H1 (cell line): ENCODE measurements around the gene ADGB. TPM values are rescaled to one million over a fixed set of nuclear protein-coding genes. Genes with fewer than 3 reads are reported as not detected.
A peak's percentile ranks its signal among the peaks of the same experiment; 100 is the strongest.

Experiments
- CTCF ChIA-PET: fragments of 300-600 bp; sonication (Branson Sonifier 250); formaldehyde crosslinking; loops from one replicate; lab custom pipeline; 2021; ENCODE audit not compliant: partially characterized antibody; lab: Charles Lee
- POLR2A ChIA-PET: fragments of 300-600 bp; sonication (Branson Sonifier 250); formaldehyde crosslinking; loops from one replicate; lab custom pipeline; 2021; ENCODE audit warnings: inconsistent platforms; ENCODE audit not compliant: partially characterized antibody; lab: Charles Lee
- DNase-seq, 2 experiments: peaks; one replicate each; pipeline versions ENCODE4 v3.0.0 to v3.0.0-alpha.2; 2010 to 2022; ENCODE audit warnings: low spot score in 2 of 2, low read depth in 1 of 2, mixed read lengths in 1 of 2
- FAIRE-seq: peaks from 2 replicates; lab custom pipeline; 2011; peaks lifted over from hg19 to GRCh38; lab: Jason Lieb, UNC
- H2AFZ ChIP-seq: 2 replicates; pipeline ENCODE4 v1.8.1; 2012; ENCODE audit warnings: low read length, inconsistent platforms
- H2AK5ac ChIP-seq: 2 replicates; pipeline ENCODE4 v1.6.1; 2013; ENCODE audit warnings: low read depth, low read length
- H2BK120ac ChIP-seq: replicated peaks from 2 replicates; pipeline ENCODE3; 2013; ENCODE audit warnings: low read depth, low read length, inconsistent platforms
- H2BK12ac ChIP-seq: 2 replicates; pipeline ENCODE4 v1.6.1; 2013; ENCODE audit warnings: low read depth, low read length
- H2BK15ac ChIP-seq: 2 replicates; pipeline ENCODE4 v1.6.1; 2013; ENCODE audit warnings: low read length
- H2BK20ac ChIP-seq: 2 replicates; pipeline ENCODE4 v1.6.1; 2013; ENCODE audit warnings: low read length
- H2BK5ac ChIP-seq: 2 replicates; pipeline ENCODE4 v1.6.1; 2013; ENCODE audit warnings: low read depth, low read length
- H3K14ac ChIP-seq: 2 replicates; pipeline ENCODE4 v1.6.1; 2013; ENCODE audit warnings: inconsistent platforms; ENCODE audit not compliant: insufficient read length
- H3K18ac ChIP-seq: 2 replicates; pipeline ENCODE4 v1.6.1; 2013; ENCODE audit warnings: low read length; ENCODE audit errors: extremely low read depth
- H3K23ac ChIP-seq: 2 replicates; pipeline ENCODE4 v1.6.1; 2013; ENCODE audit warnings: inconsistent platforms; ENCODE audit not compliant: insufficient read length
- H3K23me2 ChIP-seq: 2 replicates; pipeline ENCODE4 v1.6.1; 2013; ENCODE audit warnings: low read depth, low read length
- H3K27ac ChIP-seq: 2 replicates; pipeline ENCODE4 v1.6.1; 2011; ENCODE audit warnings: low read depth, low read length, inconsistent platforms
- H3K27me3 ChIP-seq, 4 experiments: replicated peaks in 1 of 4; 1 replicate in 1 of 4; 2 replicates in 3 of 4; pipeline versions ENCODE4 v1.6.1 to v1.8.1; 2011 to 2013; ENCODE audit warnings: low read length in 3 of 4, mild to moderate bottlenecking in 3 of 4, inconsistent platforms in 2 of 4, mixed read lengths in 2 of 4, moderate library complexity in 1 of 4; ENCODE audit not compliant: control insufficient read depth in 3 of 4, insufficient read depth in 3 of 4; ENCODE audit errors: extremely low read depth in 1 of 4
- H3K36me3 ChIP-seq, 4 experiments: 2 replicates each; pipeline versions ENCODE4 v1.6.1 to v1.8.1; 2011 to 2013; ENCODE audit warnings: mild to moderate bottlenecking in 4 of 4, low read length in 3 of 4, moderate library complexity in 2 of 4, control low read depth in 1 of 4, inconsistent platforms in 1 of 4; ENCODE audit not compliant: insufficient read depth in 4 of 4, control insufficient read depth in 2 of 4
- H3K4ac ChIP-seq: replicated peaks from 2 replicates; pipeline ENCODE3; 2013; ENCODE audit warnings: low read length, low read depth, mixed read lengths, inconsistent platforms; ENCODE audit not compliant: insufficient read length
- H3K4me1 ChIP-seq, 4 experiments: replicated peaks in 1 of 4; 1 replicate in 1 of 4; 2 replicates in 3 of 4; pipeline versions ENCODE4 v1.6.1 to v1.8.1; 2011 to 2013; ENCODE audit warnings: low read length in 3 of 4, inconsistent platforms in 2 of 4, mixed read lengths in 1 of 4; ENCODE audit not compliant: insufficient read depth in 4 of 4, control insufficient read depth in 3 of 4
- H3K4me2 ChIP-seq, 2 experiments: 2 replicates each; pipeline versions ENCODE4 v1.6.1 to v1.8.1; 2011 to 2013; ENCODE audit warnings: low read depth in 2 of 2, low read length in 2 of 2, control low read depth in 1 of 2, inconsistent platforms in 1 of 2, mild to moderate bottlenecking in 1 of 2; ENCODE audit not compliant: insufficient read depth in 1 of 2
- H3K4me3 ChIP-seq, 4 experiments: fragments of 200-600, 300-600 bp in 1 of 4; sonication (generic), shearing (Covaris generic), sonication (Bioruptor Twin) in 1 of 4; 2 replicates each; pipeline versions ENCODE4 v1.5.1 to v1.8.1; 2011 to 2016; ENCODE audit warnings: low read length in 4 of 4, low read depth in 3 of 4, control low read depth in 2 of 4, inconsistent platforms in 2 of 4, mild to moderate bottlenecking in 2 of 4, mixed read lengths in 1 of 4, moderate library complexity in 1 of 4; ENCODE audit not compliant: insufficient read depth in 2 of 4; ENCODE audit errors: extremely low read depth in 1 of 4
- H3K56ac ChIP-seq: replicated peaks from 2 replicates; pipeline ENCODE3; 2013; ENCODE audit warnings: low read depth, mild to moderate bottlenecking, mixed read lengths, low read length, inconsistent platforms; ENCODE audit not compliant: insufficient read length
- H3K79me1 ChIP-seq: 2 replicates; pipeline ENCODE4 v1.6.1; 2013; ENCODE audit warnings: low read depth, low read length, control low read depth
- H3K79me2 ChIP-seq, 2 experiments: 2 replicates each; pipeline versions ENCODE4 v1.6.1 to v1.8.1; 2012 to 2013; ENCODE audit warnings: low read length in 2 of 2, mild to moderate bottlenecking in 2 of 2, inconsistent platforms in 1 of 2; ENCODE audit not compliant: insufficient read depth in 2 of 2, control insufficient read depth in 1 of 2
- H3K9ac ChIP-seq, 4 experiments: replicated peaks in 1 of 4; 1 replicate in 1 of 4; 2 replicates in 3 of 4; pipeline versions ENCODE4 v1.6.1 to v1.8.1; 2011 to 2013; ENCODE audit warnings: low read depth in 3 of 4, low read length in 3 of 4, control low read depth in 2 of 4, mild to moderate bottlenecking in 2 of 4, moderate library complexity in 2 of 4, inconsistent platforms in 1 of 4; ENCODE audit errors: extremely low read depth in 1 of 4
- H3K9me3 ChIP-seq, 2 experiments: 2 replicates each; pipeline versions ENCODE4 v1.6.1 to v1.8.1; 2012 to 2013; ENCODE audit warnings: mild to moderate bottlenecking in 2 of 2, moderate library complexity in 2 of 2, control low read depth in 1 of 2, inconsistent platforms in 1 of 2, low read depth in 1 of 2, low read length in 1 of 2, mixed read lengths in 1 of 2; ENCODE audit not compliant: insufficient read depth in 2 of 2
- H4K20me1 ChIP-seq, 2 experiments: replicated peaks in 1 of 2; 2 replicates each; pipeline versions ENCODE3 to v1.8.1; 2011 to 2013; ENCODE audit warnings: inconsistent platforms in 2 of 2, low read length in 2 of 2, mild to moderate bottlenecking in 1 of 2; ENCODE audit not compliant: insufficient read depth in 2 of 2, control insufficient read depth in 1 of 2
- H4K5ac ChIP-seq: 2 replicates; pipeline ENCODE4 v1.6.1; 2013; ENCODE audit warnings: low read length, low read depth, mixed read lengths, inconsistent platforms; ENCODE audit not compliant: insufficient read length
- H4K8ac ChIP-seq: 2 replicates; pipeline ENCODE4 v1.8.0; 2013; ENCODE audit warnings: mild to moderate bottlenecking, moderate library complexity, low read length, inconsistent platforms; ENCODE audit not compliant: insufficient read depth; ENCODE audit errors: extremely low read depth
- H4K91ac ChIP-seq: replicated peaks from 2 replicates; pipeline ENCODE3; 2013; ENCODE audit warnings: low read length, mixed read lengths, inconsistent platforms; ENCODE audit not compliant: insufficient read length
- ATF3 ChIP-seq: IDR thresholded peaks from 2 replicates; pipeline ENCODE4 v1.6.1; 2011; ENCODE audit warnings: low read depth, mild to moderate bottlenecking, low read length; ENCODE audit not compliant: insufficient read depth
- CBX5 ChIP-seq: fragments of 300-800, 300-1000 bp; sonication (generic); IDR thresholded peaks from 2 replicates; pipeline ENCODE4 v1.7.1; 2016; ENCODE audit warnings: antibody characterized with exemption, low read length, low read depth
- CHD1 ChIP-seq: IDR thresholded peaks from 2 replicates; pipeline ENCODE4 v1.6.1; 2012; ENCODE audit warnings: low read depth, low read length, improper control_type of control experiment
- CREB1 ChIP-seq: IDR thresholded peaks from 2 replicates; pipeline ENCODE4 v1.6.1; 2012; ENCODE audit warnings: inconsistent platforms
- RAD21 ChIP-seq, 2 experiments: IDR thresholded peaks in 1 of 2; conservative IDR thresholded peaks in 1 of 2; 2 replicates each; pipeline ENCODE4 v1.6.1; 2011; ENCODE audit warnings: low read depth in 2 of 2, low read length in 2 of 2, improper control_type of control experiment in 1 of 2, inconsistent platforms in 1 of 2, mild to moderate bottlenecking in 1 of 2, moderate library complexity in 1 of 2
- RFX5 ChIP-seq: IDR thresholded peaks from 2 replicates; pipeline ENCODE4 v1.6.1; 2011; ENCODE audit warnings: low read depth, low read length, improper control_type of control experiment, borderline replicate concordance
- SIX5 ChIP-seq: IDR thresholded peaks from 2 replicates; pipeline ENCODE4 v1.6.1; 2011; ENCODE audit warnings: mild to moderate bottlenecking, low read depth, low read length
- SRF ChIP-seq: IDR thresholded peaks from 2 replicates; pipeline ENCODE4 v1.6.1; 2011; ENCODE audit warnings: mild to moderate bottlenecking, low read depth, low read length, moderate library complexity
- SUZ12 ChIP-seq: fragments of 200-600 bp; sonication (generic); IDR thresholded peaks from 2 replicates; pipeline ENCODE4 v1.6.1; 2012; ENCODE audit warnings: mild to moderate bottlenecking, inconsistent platforms, low read length, moderate library complexity, mixed read lengths
- TAF1 ChIP-seq: IDR thresholded peaks from 2 replicates; pipeline ENCODE4 v1.6.1; 2011; ENCODE audit warnings: mild to moderate bottlenecking, low read depth, low read length
- TAF7 ChIP-seq: optimal IDR thresholded peaks from 2 replicates; pipeline ENCODE3; 2011; ENCODE audit warnings: low read depth, mild to moderate bottlenecking, inconsistent platforms, low read length, moderate library complexity, borderline replicate concordance
- TCF12 ChIP-seq: IDR thresholded peaks from 2 replicates; pipeline ENCODE4 v1.6.1; 2011; ENCODE audit warnings: low read depth, mild to moderate bottlenecking, low read length
- WGBS, 2 experiments: shearing (Covaris generic) in 1 of 2; methylation state at CpG; one replicate each; pipeline versions ENCODE4 v1.1.6 to v1.1.7; 2013 to 2015; ENCODE audit warnings: low lambda C conversion rate in 2 of 2, mixed read lengths in 2 of 2, inconsistent platforms in 1 of 2, low coverage in 1 of 2, missing lambda C conversion rate in 1 of 2; ENCODE audit not compliant: insufficient replicate concordance in 2 of 2, insufficient coverage in 1 of 2, insufficient read length in 1 of 2; ENCODE audit errors: extremely low coverage in 1 of 2, missing lambda C conversion rate in 1 of 2; 5-methylcytosine and 5-hydroxymethylcytosine counted together
- polyA plus RNA-seq, 7 experiments: library from polyadenylated mRNA; depleted of rRNA in 3 of 7; stranded (reverse) in 5 of 7; unstranded in 2 of 7; fragments of >200 nt in 5 of 7; fragments of 200-250 nt in 2 of 7; gene quantifications; 1 replicate in 5 of 7; 2 replicates in 1 of 7; 4 replicates in 1 of 7; pipeline versions ENCODE4 v1.2.1 to v1.2.3, GENCODE V29; 2011 to 2013; ENCODE audit warnings: missing spikeins in 2 of 7, mixed read lengths in 2 of 7
- total RNA-seq: library from RNA; stranded (reverse); fragmentation: NEBNext Ultra II Directional; extraction: Animal tissue kit (Norgen Biotek cat#: 25700); gene quantifications from 2 replicates; pipeline ENCODE4 v1.2.1, GENCODE V29; 2021

The ADGB gene
- total and polyA plus RNA-seq, 2 of the 8 experiments (the other 6 are each of a cell fraction or from before 2014, with no cell fraction given): not detected

GRCh38 chr6:146785001-146785585, 186.3 kb downstream of the ADGB start:
- H3K79me1 ChIP-seq: no peaks in the 10 kb centered on the region
- H4K20me1 ChIP-seq: no peaks in the 10 kb centered on the region
- no peak overlapping the region for H3K4me2 ChIP-seq
- H3K4me3 ChIP-seq: no peak overlapping the region
- no peak overlapping the region for H3K23ac ChIP-seq
- H2BK5ac ChIP-seq: no peak overlapping the region
- H2BK20ac ChIP-seq: no peak overlapping the region
- no peaks in the 10 kb centered on the region for H3K36me3 ChIP-seq
- ChIA-PET CTCF (interaction anchor here (0.6 to 1.4 kb wide), 15 partner anchors 9 to 923 kb away, joined by 3 to 10 read pairs (median 3); no protein-coding TSS in a partner anchor), POLR2A (interaction anchor here (0.6 kb wide), 1 partner anchor 184 kb away, joined by 5 read pairs; no protein-coding TSS in a partner anchor)
- 64% methylated on average over 5 of the region's 5 CpGs; no CpG with 5 or more reads in 1 of the 2 experiments for WGBS, 2 experiments
- H3K79me2 ChIP-seq: no peaks in the 10 kb centered on the region
- H2AFZ ChIP-seq: no peak overlapping the region
- H4K5ac ChIP-seq: no peak overlapping the region
- no peaks in the 10 kb centered on the region for H3K9me3 ChIP-seq
- H3K4ac ChIP-seq: no peak overlapping the region
- H4K91ac ChIP-seq: no peak overlapping the region
- H3K14ac ChIP-seq: no peak overlapping the region
- H3K56ac ChIP-seq: no peak overlapping the region
- H2AK5ac ChIP-seq: no peak overlapping the region
- DNase-seq: no peak
- no peaks in the 10 kb centered on the region for H3K23me2 ChIP-seq
- no peak overlapping the region for H3K18ac ChIP-seq
- H2BK12ac ChIP-seq: no peak overlapping the region
- H3K27ac ChIP-seq: no peak overlapping the region
- no peaks in the 10 kb centered on the region for H3K27me3 ChIP-seq
- H2BK15ac ChIP-seq: no peak overlapping the region
- no peak overlapping the region for H4K8ac ChIP-seq
- FAIRE-seq: no peak
- H2BK120ac ChIP-seq: no peak overlapping the region
- no peak overlapping the region for H3K9ac ChIP-seq
- H3K4me1 ChIP-seq: no peaks in the 10 kb centered on the region
- TF ChIP-seq CBX5 (no peak), SIX5 (no peak), RAD21 (IDR thresholded peaks at IDR 0.05 in 1 of 2, conservative IDR thresholded peaks at IDR 0.05 in 1 of 2; ENCODE audit: low read depth in 2 of 2, low read length in 2 of 2) (peak; percentile 52 to 63; a peak in 3 of 4 replicates), SUZ12 (no peak), TAF1 (no peak), ATF3 (no peak), TCF12 (no peak), CREB1 (no peak), SRF (no peak), TAF7 (no peak), RFX5 (no peak), CHD1 (no peak)
